Activated CD8-positive, alpha-beta T cell treated with anti-CD3 and anti-CD28 coated beads, Interleukin-2, amount 10 ng/mL, durations not matched to agents 7 days and 5 days (primary cell): ENCODE measurements around the gene SPRYD3. TPM values are rescaled to one million over a fixed set of nuclear protein-coding genes. Genes with fewer than 3 reads are reported as not detected.

ENCODE experiments used
- ATAC-seq: fragments of 150-1000 bp; cut with Tn5 transposase; one replicate; pipeline ENCODE4 v1.10.0; 2021; ENCODE audit warnings: moderate library complexity
- CTCF ChIA-PET: fragments of 350-600 bp; sonication (Branson Sonifier 250); formaldehyde crosslinking; loops from one replicate; lab custom pipeline; 2021; ENCODE audit warnings: antibody characterized with exemption; lab: Charles Lee
- POLR2A ChIA-PET: fragments of 350-600 bp; sonication (Branson Sonifier 250); formaldehyde crosslinking; loops from one replicate; lab custom pipeline; 2021; ENCODE audit warnings: antibody characterized with exemption; lab: Charles Lee
- DNase-seq: peaks from one replicate; pipeline ENCODE4 v3.0.0-alpha.2; 2020
- H3K27ac Mint-ChIP-seq: one replicate; pipeline ENCODE4 v1.8.0; 2021; ENCODE audit warnings: mild to moderate bottlenecking, mixed read lengths
- H3K27me3 Mint-ChIP-seq: one replicate; pipeline ENCODE4 v1.8.0; 2021; ENCODE audit warnings: low read depth, mixed read lengths
- H3K36me3 Mint-ChIP-seq: one replicate; pipeline ENCODE4 v1.8.0; 2021; ENCODE audit warnings: low read depth, mixed read lengths
- H3K4me1 Mint-ChIP-seq: one replicate; pipeline ENCODE4 v1.8.0; 2021; ENCODE audit warnings: low read depth, mixed read lengths
- H3K4me3 Mint-ChIP-seq: one replicate; pipeline ENCODE4 v1.8.0; 2021; ENCODE audit warnings: mild to moderate bottlenecking, mixed read lengths
- H3K9me3 Mint-ChIP-seq: one replicate; pipeline ENCODE4 v1.8.0; 2022; ENCODE audit warnings: mixed read lengths; ENCODE audit not compliant: insufficient read depth
- total RNA-seq, 2 experiments: library from RNA; stranded (reverse); gene quantifications; one replicate each; pipeline ENCODE4 v1.2.3, GENCODE V29; 2021

The SPRYD3 gene
- total RNA-seq, 2 experiments from 2014 or later, result 27.2 to 31.2 TPM

- ChIA-PET POLR2A (interaction anchor here (1.5 kb wide), 1 partner anchor 15 kb away, joined by 4 read pairs; the partner anchor contains the start of gene SPRYD3), CTCF (interaction anchor here (0.5 to 4.4 kb wide), 5 partner anchors 10 to 227 kb away, joined by 3 to 37 read pairs (median 4); partner anchors contain the start of genes AAAS and SPRYD3)
- H3K4me1 Mint-ChIP-seq, result peaks cover 36% of the 10 kb centered on the region
- H3K36me3 Mint-ChIP-seq, result no peaks in the 10 kb centered on the region
- no peak overlapping the region for H3K4me3 Mint-ChIP-seq
- H3K9me3 Mint-ChIP-seq, result no peaks in the 10 kb centered on the region
- peaks cover 21% of the 10 kb centered on the region for H3K27me3 Mint-ChIP-seq
- no peak for DNase-seq
- ATAC-seq, result no peak
- no peak overlapping the region for H3K27ac Mint-ChIP-seq
Measured at GRCh38 chr12:53094394-53094787, 15.2 kb upstream of the SPRYD3 start.

- CTCF ChIA-PET, result interaction anchor here (0.8 to 4.4 kb wide), 7 partner anchors 8 to 227 kb away, joined by 3 to 37 read pairs (median 4); partner anchors contain the start of genes AAAS and SPRYD3
- no peak overlapping the region for H3K27ac Mint-ChIP-seq
Measured at GRCh38 chr12:53093777-53094393, 14.7 kb upstream of the SPRYD3 start.

GRCh38 chr12:53091756-53092155 lies 12.6 kb upstream of the SPRYD3 start:
- H3K4me3 Mint-ChIP-seq, result no peak overlapping the region
- POLR2A ChIA-PET, result no interaction called here
- no peaks in the 10 kb centered on the region for H3K36me3 Mint-ChIP-seq
- H3K4me1 Mint-ChIP-seq, result peaks cover 16% of the 10 kb centered on the region
- CTCF ChIA-PET, result interaction anchor here (4.4 kb wide), 1 partner anchor 26 kb away, joined by 37 read pairs; no protein-coding TSS in a partner anchor
- H3K27ac Mint-ChIP-seq, result no peak overlapping the region
- H3K9me3 Mint-ChIP-seq, result no peaks in the 10 kb centered on the region
- peaks cover 30% of the 10 kb centered on the region for H3K27me3 Mint-ChIP-seq
- ATAC-seq (no peak), DNase-seq (no peak)

More at GRCh38 chr12:53093777-53094393, 14.7 kb upstream of the SPRYD3 start:
- Mint-ChIP-seq H3K4me3 (no peak overlapping the region), H3K36me3 (no peaks in the 10 kb centered on the region), H3K9me3 (no peaks in the 10 kb centered on the region), H3K4me1 (peaks cover 31% of the 10 kb centered on the region), H3K27me3 (peaks cover 24% of the 10 kb centered on the region)
- DNase-seq (no peak), ATAC-seq (no peak)
- POLR2A ChIA-PET, result interaction anchor here (0.9 to 1.7 kb wide), 2 partner anchors 15 to 37 kb away, joined by 3 to 5 read pairs; partner anchors contain the start of gene SPRYD3

GRCh38 chr12:53090554-53090953 lies 11.4 kb upstream of the SPRYD3 start:
- H3K4me3 Mint-ChIP-seq, result no peak overlapping the region
- H3K36me3 Mint-ChIP-seq, result no peaks in the 10 kb centered on the region
- ATAC-seq, result no peak
- H3K4me1 Mint-ChIP-seq, result peaks cover 10% of the 10 kb centered on the region
- no peak overlapping the region for H3K27ac Mint-ChIP-seq
- ChIA-PET POLR2A (no interaction called here), CTCF (interaction anchor here (0.9 to 1.6 kb wide), 6 partner anchors 8 to 35 kb away, joined by 3 to 11 read pairs (median 4); partner anchors contain the start of gene SPRYD3)
- no peaks in the 10 kb centered on the region for H3K9me3 Mint-ChIP-seq
- no peak for DNase-seq
- H3K27me3 Mint-ChIP-seq, result peaks cover 34% of the 10 kb centered on the region

GRCh38 chr12:53090105-53090504 lies 10.9 kb upstream of the SPRYD3 start:
- Mint-ChIP-seq H3K27me3 (peaks cover 35% of the 10 kb centered on the region), H3K9me3 (no peaks in the 10 kb centered on the region), H3K4me1 (peaks cover 10% of the 10 kb centered on the region), H3K4me3 (no peak overlapping the region), H3K27ac (no peak overlapping the region), H3K36me3 (no peaks in the 10 kb centered on the region)
- DNase-seq, result no peak
- CTCF ChIA-PET, result interaction anchor here (0.9 to 1.6 kb wide), 6 partner anchors 9 to 35 kb away, joined by 3 to 11 read pairs (median 4); partner anchors contain the start of gene SPRYD3
- no peak for ATAC-seq
- POLR2A ChIA-PET, result no interaction called here

- DNase-seq (no peak), ATAC-seq (no peak)
- no peak overlapping the region for H3K4me3 Mint-ChIP-seq
- ChIA-PET POLR2A (interaction anchor here (0.6 kb wide), 1 partner anchor 12 kb away, joined by 3 read pairs; no protein-coding TSS in a partner anchor), CTCF (interaction anchor here (0.7 to 14.0 kb wide), 4 partner anchors 14 to 66 kb away, joined by 3 to 170 read pairs (median 14); partner anchors contain the start of genes IGFBP6 and SOAT2)
- peaks cover 32% of the 10 kb centered on the region for H3K27me3 Mint-ChIP-seq
- H3K27ac Mint-ChIP-seq, result no peak overlapping the region
- H3K9me3 Mint-ChIP-seq, result no peaks in the 10 kb centered on the region
- no peaks in the 10 kb centered on the region for H3K36me3 Mint-ChIP-seq
- H3K4me1 Mint-ChIP-seq, result peaks cover 5% of the 10 kb centered on the region
Measured at GRCh38 chr12:53086361-53086760, 7.2 kb upstream of the SPRYD3 start.

- Mint-ChIP-seq H3K9me3 (no peaks in the 10 kb centered on the region), H3K27ac (no peak overlapping the region)
- CTCF ChIA-PET, result interaction anchor here (1.3 to 14.0 kb wide), 4 partner anchors 11 to 78 kb away, joined by 3 to 170 read pairs (median 14); partner anchors contain the start of genes IGFBP6 and SOAT2
Measured at GRCh38 chr12:53082637-53083175, 3.5 kb upstream of the SPRYD3 start.

GRCh38 chr12:53078425-53079225 lies 565 bp downstream of the SPRYD3 start:
- Mint-ChIP-seq H3K27ac (peak overlapping the region; percentile 93), H3K27me3 (no peaks in the 10 kb centered on the region), H3K36me3 (peaks cover 35% of the 10 kb centered on the region), H3K4me1 (peaks cover 33% of the 10 kb centered on the region), H3K9me3 (no peaks in the 10 kb centered on the region), H3K4me3 (peak overlapping the region; percentile 89)
- peak; percentile 61 for DNase-seq
- ChIA-PET CTCF (interaction anchor here (1.1 to 14.0 kb wide), 11 partner anchors 9 to 243 kb away, joined by 3 to 170 read pairs (median 7); partner anchors contain the start of genes AAAS, IGFBP6 and SOAT2), POLR2A (interaction anchor here (0.7 to 2.7 kb wide), 9 partner anchors 15 to 103 kb away, joined by 3 to 20 read pairs (median 4); partner anchors contain the start of gene SOAT2)
- ATAC-seq, result peak; percentile 35

More at GRCh38 chr12:53082637-53083175, 3.5 kb upstream of the SPRYD3 start:
- POLR2A ChIA-PET, result interaction anchor here (1.1 kb wide), 1 partner anchor 10 kb away, joined by 3 read pairs; no protein-coding TSS in a partner anchor
- peaks cover 1% of the 10 kb centered on the region for H3K36me3 Mint-ChIP-seq
- ATAC-seq (no peak), DNase-seq (no peak)
- peaks cover 21% of the 10 kb centered on the region for H3K4me1 Mint-ChIP-seq
- H3K4me3 Mint-ChIP-seq, result no peak overlapping the region
- H3K27me3 Mint-ChIP-seq, result peaks cover 12% of the 10 kb centered on the region

GRCh38 chr12:53077030-53077429 lies 2.2 kb downstream of the SPRYD3 start:
- Mint-ChIP-seq H3K4me3 (no peak overlapping the region), H3K9me3 (no peaks in the 10 kb centered on the region), H3K27me3 (no peaks in the 10 kb centered on the region), H3K36me3 (peaks cover 45% of the 10 kb centered on the region), H3K4me1 (peaks cover 31% of the 10 kb centered on the region), H3K27ac (no peak overlapping the region)
- POLR2A ChIA-PET, result interaction anchor here (0.6 kb wide), 1 partner anchor 38 kb away, joined by 5 read pairs; no protein-coding TSS in a partner anchor
- DNase-seq (no peak), ATAC-seq (no peak)
- CTCF ChIA-PET, result interaction anchor here (0.8 to 14.0 kb wide), 6 partner anchors 10 to 244 kb away, joined by 4 to 170 read pairs (median 8); partner anchors contain the start of genes AAAS, IGFBP6 and SOAT2

- DNase-seq (no peak), ATAC-seq (no peak)
- Mint-ChIP-seq H3K27ac (no peak overlapping the region), H3K36me3 (peaks cover 48% of the 10 kb centered on the region), H3K9me3 (no peaks in the 10 kb centered on the region), H3K4me1 (peaks cover 35% of the 10 kb centered on the region), H3K4me3 (no peak overlapping the region), H3K27me3 (no peaks in the 10 kb centered on the region)
- ChIA-PET POLR2A (interaction anchor here (0.6 kb wide), 1 partner anchor 38 kb away, joined by 5 read pairs; no protein-coding TSS in a partner anchor), CTCF (interaction anchor here (1.1 to 14.0 kb wide), 4 partner anchors 10 to 245 kb away, joined by 4 to 170 read pairs (median 62); partner anchors contain the start of genes AAAS, IGFBP6 and SOAT2)
Measured at GRCh38 chr12:53076461-53076860, 2.7 kb downstream of the SPRYD3 start.
